BJ (cell line): ENCODE data around the gene FZD10. TPM values are rescaled to one million over a fixed set of nuclear protein-coding genes. Genes with fewer than 3 reads are reported as not detected.

ENCODE experiments used
- CTCF ChIA-PET: fragments of 350-600 bp; formaldehyde crosslinking; extraction: SDS; loops from one replicate; lab custom pipeline; 2021; ENCODE audit warnings: antibody characterized with exemption, inconsistent platforms; lab: Yijun Ruan, JAX
- POLR2A ChIA-PET: fragments of 300-600 bp; sonication (Branson Sonifier 250); formaldehyde crosslinking; extraction: SDS; loops from one replicate; lab custom pipeline; 2021; ENCODE audit warnings: antibody characterized with exemption; lab: Charles Lee
- DNase-seq: peaks from one replicate; pipeline ENCODE4 v3.0.0-alpha.2; 2011; ENCODE audit warnings: low read depth
- H3K27me3 ChIP-seq: 2 replicates; pipeline ENCODE4 v1.6.0; 2011; ENCODE audit warnings: low read length; ENCODE audit not compliant: control insufficient read depth, insufficient read depth
- H3K36me3 ChIP-seq: 2 replicates; pipeline ENCODE4 v1.5.1; 2011; ENCODE audit warnings: low read length; ENCODE audit not compliant: control insufficient read depth, insufficient read depth
- H3K4me3 ChIP-seq: 2 replicates; pipeline ENCODE4 v1.5.1; 2011; ENCODE audit warnings: low read depth, mild to moderate bottlenecking, control low read depth, low read length
- CTCF ChIP-seq: IDR thresholded peaks from 2 replicates; pipeline ENCODE4 v1.5.1; 2011; ENCODE audit warnings: low read depth, mild to moderate bottlenecking, control low read depth, inconsistent platforms, low read length, moderate library complexity; ENCODE audit not compliant: insufficient read depth
- polyA plus RNA-seq: library from polyadenylated mRNA; depleted of rRNA; stranded (reverse); fragments of >200 nt; gene quantifications from 2 replicates; pipeline ENCODE4 v1.2.3, GENCODE V29; 2011

The FZD10 gene
- polyA plus RNA-seq, 1 experiment, result not detected

- Histone ChIP-seq H3K27me3 (no peaks in the 10 kb centered on the region), H3K36me3 (no peaks in the 10 kb centered on the region), H3K4me3 (no peak overlapping the region)
- TF ChIP-seq CTCF, result no peak
- DNase-seq, result no peak
- ChIA-PET CTCF (no interaction called here), POLR2A (no interaction called here)
These were observed 23.5 kb downstream of the FZD10 start for GRCh38 chr12:130185455-130186391.

GRCh38 chr12:130186651-130187268, 24.5 kb downstream of the FZD10 start:
- DNase-seq, result no peak
- H3K36me3 ChIP-seq, result no peaks in the 10 kb centered on the region
- POLR2A ChIA-PET, result no interaction called here
- no peak for TF ChIP-seq CTCF
- H3K27me3 ChIP-seq, result no peaks in the 10 kb centered on the region
- CTCF ChIA-PET, result no interaction called here
- no peak overlapping the region for H3K4me3 ChIP-seq

GRCh38 chr12:130192642-130193345, 30.5 kb downstream of the FZD10 start:
- ChIA-PET CTCF (no interaction called here), POLR2A (no interaction called here)
- H3K4me3 ChIP-seq, result no peak overlapping the region
- no peaks in the 10 kb centered on the region for H3K27me3 ChIP-seq
- H3K36me3 ChIP-seq, result no peaks in the 10 kb centered on the region
- TF ChIP-seq CTCF, result no peak
- DNase-seq, result no peak

- H3K27me3 ChIP-seq, result no peaks in the 10 kb centered on the region
- POLR2A ChIA-PET, result no interaction called here
- DNase-seq, result no peak
- no peak for TF ChIP-seq CTCF
- no peak overlapping the region for H3K4me3 ChIP-seq
- CTCF ChIA-PET, result no interaction called here
- H3K36me3 ChIP-seq, result no peaks in the 10 kb centered on the region
These were observed 31.9 kb downstream of the FZD10 start for GRCh38 chr12:130194154-130194553.

- no peak for TF ChIP-seq CTCF
- no peak overlapping the region for H3K4me3 ChIP-seq
- H3K36me3 ChIP-seq, result no peaks in the 10 kb centered on the region
- H3K27me3 ChIP-seq, result no peaks in the 10 kb centered on the region
- CTCF ChIA-PET, result no interaction called here
- no peak for DNase-seq
- POLR2A ChIA-PET, result no interaction called here
These were observed 33.1 kb downstream of the FZD10 start for GRCh38 chr12:130195369-130195768.
